IPS-NIHi7 (cell line): ENCODE data around the gene SPOP.
"Not testable (repeated sequence)": the region's sequence is repeated elsewhere in the genome, so short reads cannot be mapped to it uniquely, and the experiment has no call there.

Source experiments
- DNase-seq: peaks from one replicate; pipeline ENCODE4 v3.0.0; 2012; ENCODE audit warnings: mixed read lengths; ENCODE audit errors: extremely low spot score

SPOP gene

DNA sequence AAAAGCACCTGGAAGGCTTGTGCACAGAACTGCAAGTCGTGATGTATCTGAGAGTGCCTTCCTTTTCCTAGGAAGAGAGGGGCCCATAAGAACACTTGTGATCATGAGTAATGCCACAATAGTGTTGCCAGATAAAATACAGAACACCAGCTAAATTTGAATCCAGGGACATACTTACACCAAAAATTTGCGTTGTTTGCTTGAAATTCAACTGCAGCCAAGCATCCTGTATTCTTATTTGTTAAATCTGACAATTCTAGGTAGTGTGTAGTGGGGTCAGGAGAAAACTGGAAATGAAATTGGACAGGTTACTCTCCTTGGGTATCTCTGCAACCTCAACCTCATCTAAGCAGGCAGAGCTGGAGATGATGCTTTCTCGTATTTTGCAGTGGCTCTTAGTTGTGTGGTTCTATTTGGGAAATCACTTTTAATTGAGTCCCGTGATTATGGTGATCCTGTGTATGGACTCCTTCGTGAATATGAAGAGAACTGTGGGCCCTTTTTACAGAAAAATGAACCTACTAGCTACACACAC lies 17.9 kb upstream of the SPOP start:
- DNase-seq: no peak

DNA sequence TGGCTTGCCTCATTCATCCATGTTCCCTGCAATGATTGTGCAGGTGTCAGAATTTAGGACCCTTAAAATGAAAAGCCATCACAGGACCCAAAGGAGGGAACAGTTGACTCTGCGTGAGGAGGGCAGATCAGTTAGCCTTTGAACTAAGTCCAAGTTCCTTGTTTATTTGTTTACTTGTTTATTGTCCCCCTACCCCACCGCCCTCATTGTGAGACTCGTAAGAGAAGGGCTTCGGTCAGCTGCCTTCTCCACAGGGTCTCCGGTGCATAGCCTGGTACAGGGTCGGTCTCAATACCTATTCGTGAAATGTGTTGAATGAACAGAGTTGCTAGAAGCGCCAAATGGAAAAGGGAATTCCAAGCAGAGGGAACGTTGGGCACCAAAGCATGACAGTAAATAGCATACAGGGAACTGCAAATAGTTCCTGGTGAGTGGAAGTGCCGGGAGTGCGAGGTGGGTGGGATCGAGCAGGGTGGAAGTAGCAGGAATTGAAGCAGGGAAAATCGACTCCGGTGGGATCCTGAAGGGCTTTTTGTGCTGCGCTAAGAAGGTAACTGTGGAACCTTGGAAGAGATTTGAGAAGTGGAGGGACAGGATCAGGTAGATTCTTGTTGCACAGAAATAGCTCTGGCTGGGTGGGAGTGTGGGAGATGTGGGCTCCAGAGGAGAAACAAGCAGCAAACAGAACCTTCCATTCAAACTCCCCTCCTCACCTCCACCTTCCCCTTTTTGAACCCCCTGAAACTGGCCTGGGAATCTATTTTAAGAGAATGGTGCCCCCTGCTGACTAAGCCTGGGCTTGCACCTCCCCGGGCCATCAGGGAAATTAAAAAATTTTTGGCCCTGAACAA lies 17.2 kb upstream of the SPOP start:
- DNase-seq: peak; percentile 67

DNA sequence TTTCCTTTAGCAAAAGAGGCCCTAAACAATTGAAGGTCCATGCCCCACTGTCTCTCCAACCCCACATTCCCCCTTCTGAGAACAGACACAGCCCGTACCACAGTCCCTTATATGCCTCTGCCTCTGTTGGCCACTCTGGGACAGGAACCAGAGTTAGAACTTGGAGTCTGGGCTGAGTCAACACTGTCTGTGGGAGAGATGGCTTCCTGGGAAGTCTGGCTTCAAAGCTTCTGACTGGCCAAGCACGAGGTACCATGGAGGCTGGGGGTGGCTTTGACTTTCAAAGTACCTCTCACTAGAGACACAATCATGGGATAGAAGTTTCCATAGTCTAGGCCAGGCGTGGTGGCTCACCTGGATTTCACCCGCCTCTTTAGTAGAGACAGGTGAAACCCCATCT lies 14.9 kb upstream of the SPOP start:
- no peak for DNase-seq

DNA sequence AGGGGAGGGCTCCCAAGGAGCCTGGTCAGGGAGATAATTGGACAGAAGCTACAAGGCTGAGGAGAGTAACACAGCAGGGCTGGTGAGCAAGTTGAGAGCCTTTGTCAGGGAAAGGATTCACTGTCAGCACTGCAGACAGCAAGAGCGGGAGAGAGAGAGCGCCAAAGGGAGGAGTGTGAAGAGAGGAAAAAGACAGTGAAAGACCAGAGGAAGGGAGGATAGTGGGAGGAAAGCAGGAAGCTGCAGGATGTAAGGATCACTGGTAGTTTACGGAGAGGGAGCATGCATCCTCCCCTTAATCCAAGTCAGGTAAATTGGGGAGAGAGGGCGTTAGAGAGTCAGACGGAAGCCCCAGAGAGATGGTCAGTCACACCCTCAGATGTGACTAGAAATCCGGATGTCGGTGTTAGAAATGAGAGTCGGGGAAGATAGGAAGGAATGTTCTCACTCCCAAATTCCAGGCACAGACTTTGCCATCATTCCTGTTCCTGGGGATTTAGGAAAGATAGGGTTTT lies 13.8 kb upstream of the SPOP start:
- DNase-seq: peak; percentile 35

DNA sequence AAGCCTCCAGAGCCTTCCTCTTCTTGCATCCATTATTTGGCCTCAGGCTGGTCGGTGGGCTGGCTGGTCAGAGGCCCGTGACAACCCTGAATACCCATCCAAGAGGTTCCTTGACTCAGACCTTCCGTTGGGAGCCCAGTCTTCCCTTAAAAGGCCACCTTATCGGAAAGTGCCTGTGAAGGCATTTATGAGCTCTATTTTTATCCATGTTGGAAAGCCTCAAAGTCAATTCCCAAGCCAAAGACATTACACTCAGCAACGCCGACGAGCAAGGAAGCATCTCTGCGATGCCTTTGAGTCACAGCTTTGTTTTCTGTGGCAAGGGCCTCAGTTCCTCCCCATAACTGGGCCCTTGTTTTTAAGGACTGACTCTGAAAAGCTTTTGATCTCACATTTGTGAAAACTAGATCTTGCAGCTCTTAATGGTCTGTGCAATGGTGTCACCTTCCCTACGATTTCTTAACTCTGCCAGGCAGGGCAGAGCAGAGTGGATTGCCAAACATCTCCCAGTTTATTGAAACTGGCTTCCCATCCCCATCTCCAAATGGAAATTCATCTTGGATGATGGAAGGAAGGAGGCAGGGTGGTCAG lies 13.3 kb upstream of the SPOP start:
- no peak for DNase-seq

DNA sequence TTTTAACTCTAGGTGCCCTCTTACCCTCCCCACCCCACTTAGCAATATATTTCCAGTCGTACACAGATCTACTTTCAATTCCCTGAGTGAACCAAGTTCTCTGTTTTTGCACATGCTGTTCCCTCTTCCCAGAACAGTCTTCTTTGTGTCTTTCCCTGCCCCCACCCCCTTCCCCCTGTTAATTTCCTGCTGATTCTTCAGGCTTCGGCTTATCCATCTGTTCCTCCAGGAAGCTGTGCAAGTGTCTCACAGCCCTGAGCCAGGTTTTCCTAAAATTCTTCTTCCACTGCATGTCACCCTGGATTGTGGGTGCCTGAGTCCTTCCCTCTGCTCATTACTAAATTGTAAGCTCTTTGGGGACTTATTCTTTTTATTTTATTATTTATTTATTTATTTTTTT lies 12.4 kb upstream of the SPOP start:
- no peak for DNase-seq

DNA sequence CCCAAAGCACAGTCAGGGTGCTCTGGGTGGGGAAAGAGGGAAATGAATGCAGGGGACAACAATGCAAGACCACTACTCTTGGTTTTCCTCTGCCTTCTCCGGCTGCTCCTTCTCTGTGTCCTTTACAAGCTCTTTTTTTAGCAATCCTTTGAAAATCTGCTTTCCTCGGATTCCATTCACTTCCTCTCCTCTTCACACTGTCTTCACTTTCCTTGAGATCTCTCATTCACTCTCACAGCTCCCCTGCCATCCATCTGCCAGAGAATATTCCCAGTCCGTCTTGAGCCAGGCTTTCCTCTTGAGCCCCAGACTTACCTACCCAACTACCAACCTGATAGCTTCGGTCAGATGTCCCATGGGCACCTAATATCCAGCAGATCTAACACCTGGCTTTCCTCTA lies 11.0 kb upstream of the SPOP start:
- no peak for DNase-seq

DNA sequence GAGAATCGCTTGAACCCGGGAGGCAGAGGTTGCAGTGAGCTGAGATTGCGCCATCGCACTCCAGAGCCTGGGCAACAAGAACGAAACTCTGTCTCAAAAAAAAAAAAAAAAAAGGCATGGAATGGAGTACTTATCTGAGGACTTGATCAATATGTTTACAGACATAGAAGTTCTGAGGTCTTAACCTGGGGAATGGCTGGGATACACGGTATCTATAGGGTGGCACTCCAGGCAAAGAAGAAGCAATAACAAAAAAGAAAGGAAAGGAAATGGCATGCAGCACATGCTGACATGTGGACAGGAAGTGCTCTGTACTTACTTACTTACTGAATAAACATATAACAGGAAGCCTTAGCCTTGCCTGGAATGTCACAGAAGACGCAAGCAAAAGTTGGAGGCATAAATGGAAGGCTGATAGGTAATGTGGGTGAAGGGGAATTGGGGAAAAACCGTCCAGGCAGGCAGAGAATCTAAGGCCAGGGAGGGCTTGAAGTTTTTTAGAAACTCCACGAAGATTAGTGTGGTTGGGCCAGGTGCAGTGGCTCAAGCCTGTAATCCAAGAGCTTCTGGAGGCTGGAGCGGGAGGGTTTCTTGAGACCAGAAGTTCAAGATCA lies 10.1 kb upstream of the SPOP start:
- no peak for DNase-seq

DNA sequence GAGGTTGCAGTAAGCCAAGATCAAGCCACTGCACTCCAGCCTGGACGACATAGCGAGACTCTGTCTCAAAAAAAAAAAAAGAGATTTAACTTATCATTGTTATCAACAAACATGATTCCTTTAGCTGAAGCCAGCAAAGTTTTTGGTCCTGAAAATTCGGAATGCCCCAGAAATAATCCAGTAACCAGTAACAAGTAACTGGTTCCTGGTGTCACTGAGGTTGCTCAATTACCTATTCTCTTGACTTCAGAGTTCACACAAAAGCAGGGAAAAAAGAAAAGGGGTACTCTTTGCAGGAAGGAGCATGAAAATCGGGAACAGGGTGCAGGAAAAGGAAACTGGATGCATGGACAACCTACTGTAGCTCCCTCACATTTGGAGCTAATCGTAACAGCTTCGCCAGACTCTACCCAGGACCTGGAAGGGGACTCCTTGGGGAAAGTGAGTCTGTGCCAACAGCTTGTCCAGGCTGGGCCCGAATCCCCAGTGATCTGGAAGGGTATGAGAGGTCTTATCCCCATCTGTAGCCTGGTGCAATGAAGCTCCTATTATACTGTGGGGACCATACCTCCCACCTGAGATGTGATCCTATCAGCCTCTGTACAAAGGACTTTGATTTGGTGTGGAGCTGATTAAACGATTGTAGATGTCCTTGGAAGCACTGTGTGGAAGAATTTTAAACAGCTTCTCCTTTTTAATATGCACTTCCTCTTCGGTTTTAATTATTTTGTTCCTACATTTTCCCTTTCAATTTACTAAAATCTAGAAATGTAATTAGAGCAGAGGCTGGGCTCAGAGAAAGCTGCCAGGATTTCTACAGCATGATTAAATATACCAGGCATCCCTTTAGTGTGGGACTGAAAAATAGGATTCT lies 3.4 kb upstream of the SPOP start:
- DNase-seq: no peak

DNA sequence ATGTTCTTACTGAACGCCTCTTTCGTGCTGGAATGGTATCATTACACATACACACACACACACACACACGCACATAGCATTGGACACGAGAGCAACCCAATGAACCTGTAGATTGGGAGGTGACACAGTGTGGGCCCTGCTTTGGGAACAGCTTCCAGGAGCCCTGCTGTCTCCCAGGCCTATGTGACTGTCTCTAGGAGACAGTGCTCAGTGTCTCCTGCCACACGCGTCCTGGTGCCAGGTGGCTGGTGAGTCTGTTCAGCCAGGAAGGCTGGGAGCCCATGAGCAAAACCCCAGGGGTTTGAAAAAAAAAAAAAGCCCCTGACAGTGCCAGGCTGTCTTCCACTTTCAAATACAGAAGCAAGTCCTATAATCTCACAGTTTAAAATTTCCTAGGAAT lies 2.4 kb upstream of the SPOP start:
- no peak for DNase-seq

DNA sequence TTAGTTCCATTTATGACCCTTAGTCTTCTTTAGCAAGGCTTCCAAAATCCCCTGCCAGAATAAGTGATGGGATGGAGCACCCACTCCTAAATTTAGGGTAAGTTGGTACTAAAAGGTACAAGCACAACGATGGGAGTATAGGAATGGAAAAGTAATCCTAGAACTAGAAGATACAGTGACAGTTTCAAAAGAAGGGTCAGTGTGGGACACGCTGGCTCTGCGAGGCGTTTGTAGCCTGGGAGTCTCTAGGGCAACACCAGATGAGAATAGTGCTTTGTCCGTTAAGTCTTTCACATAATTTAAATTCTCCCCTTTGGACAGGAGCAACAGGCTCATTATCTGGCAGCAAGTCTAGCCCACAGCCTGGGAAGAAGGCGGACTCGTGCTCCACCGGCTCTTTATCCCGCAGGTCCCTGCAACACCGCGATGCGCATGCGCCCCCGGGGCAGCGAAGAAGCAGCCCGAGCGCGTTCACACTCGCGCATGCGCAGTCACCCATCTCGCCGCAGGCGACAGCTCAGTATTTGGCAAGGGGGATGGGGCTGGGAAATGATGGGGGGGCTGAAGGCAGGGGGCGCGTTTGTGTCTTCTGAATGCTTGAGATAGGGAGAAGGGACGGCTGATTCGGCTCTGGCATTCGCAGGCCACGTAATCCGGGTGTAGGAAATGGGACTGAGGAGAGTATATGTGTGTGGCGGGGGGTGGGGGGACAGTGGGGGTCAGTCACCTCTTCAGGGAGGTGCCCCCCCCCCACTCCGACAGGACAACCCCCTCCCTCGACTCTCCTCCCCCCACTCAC lies 564 bp downstream of the SPOP start:
- peak; percentile 98 for DNase-seq

DNA sequence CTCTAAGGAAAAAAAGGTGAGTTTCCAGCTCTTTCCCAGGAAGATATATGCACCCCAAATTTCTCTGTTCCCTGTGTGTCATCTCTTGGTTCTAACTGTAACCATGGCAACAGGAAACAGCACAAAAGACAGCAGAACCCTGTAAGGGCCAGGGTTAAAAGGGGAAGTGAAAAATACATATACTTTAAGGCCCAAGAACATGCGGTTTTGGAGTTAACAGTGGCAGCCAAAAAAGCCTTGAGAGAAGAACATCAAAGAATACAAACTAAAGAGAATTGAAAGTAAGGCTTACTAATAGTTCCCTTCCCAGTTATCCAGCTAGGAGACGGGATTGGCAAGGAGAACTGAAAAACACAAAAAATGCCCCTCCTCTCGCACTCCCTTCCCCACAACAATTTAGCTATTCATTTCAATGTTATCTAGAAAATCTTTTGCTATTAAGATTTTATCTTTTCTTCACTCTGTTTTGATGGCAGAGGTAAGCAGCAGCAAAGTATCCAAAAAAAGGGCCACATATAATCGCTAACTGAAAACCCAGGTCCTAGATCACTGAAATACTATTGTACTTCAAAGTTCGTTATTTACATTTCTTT lies 1.5 kb downstream of the SPOP start:
- DNase-seq: no peak

DNA sequence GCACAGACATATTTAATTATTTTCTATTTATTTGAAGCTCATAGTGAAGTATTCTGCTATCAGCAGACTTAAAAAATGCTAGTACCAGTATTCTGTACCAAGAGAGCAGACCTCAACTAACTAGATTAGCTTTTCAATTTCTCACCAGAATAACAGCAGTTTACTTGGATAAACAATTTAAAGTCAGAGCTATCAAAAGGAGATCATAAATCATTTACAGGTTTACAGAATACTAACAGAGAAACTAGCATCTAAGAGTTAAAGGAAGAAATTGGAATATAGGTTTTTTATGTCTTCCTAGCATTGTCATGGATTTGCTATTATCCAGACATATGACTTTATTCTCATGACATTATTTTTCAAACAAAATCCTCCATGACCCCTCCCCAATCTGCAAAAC lies 3.4 kb downstream of the SPOP start:
- DNase-seq: no peak

DNA sequence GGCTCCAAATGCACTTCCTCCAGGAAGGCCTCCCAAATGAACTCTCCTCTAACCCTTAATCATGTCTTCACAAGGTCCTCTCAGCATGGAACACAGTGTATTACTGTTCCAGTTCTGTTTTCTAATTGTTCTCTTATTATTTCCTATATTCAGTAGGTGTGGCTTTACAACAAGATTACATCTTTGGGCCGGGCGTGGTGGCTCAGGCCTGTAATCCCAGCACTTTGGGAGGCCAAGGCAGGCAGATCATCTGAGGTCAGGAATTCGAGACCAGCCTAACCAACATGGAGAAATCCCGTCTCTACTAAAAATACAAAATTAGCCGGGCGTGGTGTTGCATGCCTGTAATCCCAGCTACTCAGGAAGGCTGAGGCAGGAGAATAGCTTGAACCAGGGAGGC lies 4.2 kb downstream of the SPOP start:
- DNase-seq: not testable (repeated sequence)

DNA sequence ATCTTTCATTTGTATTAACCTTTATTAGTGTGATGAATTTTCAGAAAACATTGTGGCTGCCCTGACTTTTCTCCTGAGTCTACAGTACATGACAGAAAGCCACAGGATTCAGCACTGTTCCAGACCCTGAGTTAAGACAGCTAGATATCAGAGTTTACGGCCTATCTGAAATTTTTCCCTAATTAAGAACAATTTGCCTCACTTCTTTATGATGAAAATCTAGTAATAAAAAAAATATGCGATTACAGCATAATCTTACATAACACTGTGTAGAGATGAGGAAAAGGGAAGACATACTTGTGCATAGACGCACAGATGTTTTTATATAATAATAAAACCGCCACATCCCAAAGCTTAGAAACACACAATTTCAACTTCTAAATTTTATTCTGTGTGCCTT lies 7.3 kb downstream of the SPOP start:
- no peak for DNase-seq

DNA sequence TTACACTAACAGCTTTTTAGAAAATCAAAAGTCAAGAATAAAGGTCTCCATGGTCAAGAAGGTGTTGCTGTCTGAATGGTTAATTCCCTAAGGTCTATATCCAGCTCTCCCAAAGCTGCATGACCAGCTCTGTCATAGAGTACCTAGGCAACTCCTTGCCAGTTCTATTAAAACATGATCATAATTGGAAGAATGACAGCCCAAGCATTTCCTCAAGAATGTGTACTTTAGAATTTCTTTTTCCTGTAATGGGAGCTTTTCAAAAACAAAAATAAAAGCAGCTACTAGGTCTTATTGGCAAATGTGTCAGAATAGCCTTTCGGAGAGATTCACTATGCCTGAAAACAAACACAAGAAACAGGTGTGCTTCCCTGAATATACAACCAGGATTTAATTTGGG lies 7.9 kb downstream of the SPOP start:
- no peak for DNase-seq

DNA sequence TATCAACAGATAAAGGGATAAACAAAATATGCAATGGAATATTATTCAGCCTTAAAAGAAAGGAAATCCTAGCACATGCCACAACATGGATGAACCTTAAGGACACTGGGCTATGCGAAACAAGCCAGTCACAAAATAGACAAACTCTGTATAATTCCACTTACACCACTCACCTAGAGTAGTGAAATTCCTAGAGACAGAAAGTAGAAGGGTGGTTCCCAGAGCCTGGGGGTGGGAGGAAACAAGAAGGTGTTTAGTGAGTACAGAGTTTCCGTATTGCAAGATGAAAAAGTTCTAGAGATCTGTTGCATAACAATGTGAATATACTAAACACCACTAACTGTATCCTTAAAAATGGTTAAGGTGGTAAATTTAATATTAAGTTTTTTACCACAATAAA lies 10.0 kb downstream of the SPOP start:
- no peak for DNase-seq

DNA sequence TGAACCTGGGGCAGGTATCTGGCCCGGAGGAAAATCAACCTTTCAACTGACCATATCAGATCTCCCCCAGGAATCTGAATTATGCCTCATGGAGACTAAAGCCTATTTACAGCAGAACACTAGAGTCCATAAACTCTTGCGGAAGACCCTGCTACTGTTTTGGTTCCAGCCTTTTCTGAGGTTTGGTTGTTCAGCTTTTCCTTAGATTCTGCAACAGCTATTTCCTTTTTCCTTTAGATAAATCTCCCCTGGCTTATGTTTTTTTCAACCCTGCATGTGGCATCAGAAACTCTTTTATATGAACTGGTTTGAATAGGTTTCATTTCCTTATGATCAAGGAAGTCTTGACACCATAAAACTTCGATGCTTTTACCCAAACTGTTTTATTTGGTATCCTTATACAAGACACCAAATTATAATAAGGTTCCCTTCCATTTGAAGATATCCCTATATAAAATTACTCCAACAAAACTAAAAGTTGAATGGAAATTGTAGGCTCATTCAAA lies 13.1 kb downstream of the SPOP start:
- no peak for DNase-seq

DNA sequence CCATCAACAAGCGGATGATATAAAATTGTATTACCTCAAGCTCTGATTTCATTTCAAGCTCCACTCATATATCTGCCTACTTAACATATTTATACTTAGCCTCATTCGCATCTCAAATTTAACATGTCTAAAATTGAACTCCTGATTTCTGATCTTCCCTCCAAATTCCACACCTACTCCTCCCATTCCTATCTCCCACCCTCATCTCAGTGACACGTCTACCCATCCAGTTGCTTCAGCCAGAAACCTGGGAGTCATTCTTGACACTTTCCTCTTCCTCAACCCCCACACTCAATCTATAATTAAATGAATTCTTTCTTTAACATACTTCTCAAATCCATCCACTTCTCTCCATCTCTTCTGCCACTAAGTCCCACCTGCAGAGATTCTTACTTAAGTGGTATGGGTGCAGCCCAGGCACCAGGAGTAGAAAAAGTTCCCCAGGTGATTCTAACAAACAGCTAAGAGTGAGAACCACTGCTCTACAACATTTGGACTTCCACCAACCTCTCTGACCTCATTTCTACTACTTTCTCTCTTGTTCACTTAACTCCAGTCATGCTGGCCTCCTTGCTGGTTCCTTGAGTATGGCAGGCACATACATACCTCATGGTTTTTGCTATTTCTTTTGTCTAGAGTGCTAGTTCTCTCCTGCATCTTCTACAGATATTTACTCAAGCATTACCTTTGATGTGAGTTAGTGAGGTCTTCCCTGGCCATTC lies 18.1 kb downstream of the SPOP start:
- no peak for DNase-seq

DNA sequence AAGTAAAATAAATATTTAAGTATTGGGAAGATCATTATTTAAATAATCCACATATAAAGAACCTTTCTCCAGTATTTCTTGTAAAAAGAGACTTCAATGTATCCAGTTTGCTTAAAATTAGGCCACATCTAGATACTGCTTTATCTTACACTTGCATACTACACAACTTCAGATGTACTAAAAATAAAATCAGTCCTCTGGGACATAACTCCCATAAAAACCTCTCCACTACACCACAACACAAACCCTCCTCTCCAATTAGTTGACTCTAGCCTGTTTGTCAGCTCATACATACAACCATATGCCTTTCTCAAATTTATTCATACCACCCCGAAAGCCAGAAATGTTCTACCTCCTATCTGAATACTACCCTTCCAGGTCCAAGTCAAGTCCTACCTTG lies 21.6 kb downstream of the SPOP start:
- no peak for DNase-seq
